Measurements from ENCODE around the gene GULP1. TPM values are rescaled to one million over a fixed set of nuclear protein-coding genes. Genes with fewer than 3 reads are reported as not detected.

Gene GULP1
- total and polyA plus RNA-seq, 10 of the 15 experiments (the other 5 are each of a cell fraction or from before 2014, with no cell fraction given) = 0.02 to 1.3 (median 0.15) TPM; not detected in 5

DNA sequence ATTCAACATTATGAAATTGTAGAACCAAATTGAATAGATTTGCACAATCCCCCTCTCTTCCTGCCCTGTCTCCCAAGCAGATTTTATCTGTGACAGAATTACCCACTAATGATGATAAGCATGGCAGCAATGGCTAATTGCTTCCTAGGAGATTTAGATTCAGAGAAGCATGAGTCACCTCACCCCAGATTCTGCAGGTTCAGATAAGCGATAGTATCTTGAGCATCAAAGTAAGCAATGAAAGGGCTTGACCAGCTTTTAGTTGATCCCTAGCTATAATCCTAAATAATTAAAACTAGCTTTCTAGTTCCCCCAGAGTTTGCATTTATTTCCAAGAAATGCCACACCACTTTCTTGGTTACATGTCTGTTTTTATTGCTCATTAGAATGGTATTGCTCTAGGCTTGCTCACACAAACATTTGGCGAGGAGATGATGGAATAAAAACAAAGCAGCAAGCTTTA is 204.3 kb downstream of the GULP1 start:
- Histone ChIP-seq H2AFZ (ENCODE audit: control insufficient read depth, low read depth, low read length) (no peak overlapping the region), H3K4me3 (no peak overlapping the region), H3K36me3 (ENCODE audit: control insufficient read depth in 2 of 2, insufficient read depth in 2 of 2, low read length in 1 of 2) (no peaks in the 10 kb centered on the region), H4K20me1 (ENCODE audit: control insufficient read depth, insufficient read depth) (no peaks in the 10 kb centered on the region), H3K79me2 (ENCODE audit: control insufficient read depth, insufficient read depth, low read length) (no peaks in the 10 kb centered on the region), H3K4me2 (ENCODE audit: control insufficient read depth, insufficient read depth) (no peak overlapping the region), H3K27ac (ENCODE audit: control insufficient read depth, insufficient read depth) (no peak overlapping the region), H3K9ac (ENCODE audit: control insufficient read depth, insufficient read depth, low read length) (no peak overlapping the region), H3K4me1 (ENCODE audit: control insufficient read depth, insufficient read depth, low read length) (no peaks in the 10 kb centered on the region), H3K27me3 (replicated peaks in 1 of 2; ENCODE audit: control insufficient read depth in 2 of 2, insufficient read depth in 2 of 2, low read length in 1 of 2) (no peaks in the 10 kb centered on the region), H3K9me3 (replicated peaks; ENCODE audit: control insufficient read depth, insufficient read depth, low read length) (no peaks in the 10 kb centered on the region)
- FAIRE-seq = no peak
- ChIA-PET RAD21 (ENCODE audit: unreplicated experiment) (no interaction called here), POLR2A (no interaction called here), SMC1A (ENCODE audit: uncharacterized antibody, unreplicated experiment) (interaction anchor here (1.5 kb wide), 1 partner anchor 16 kb away, joined by 3 read pairs; no protein-coding TSS in a partner anchor), CTCF (interaction anchor here (0.6 to 1.0 kb wide), 3 partner anchors 13 to 753 kb away, joined by 3 read pairs; no protein-coding TSS in a partner anchor)
- no peak for ATAC-seq
- intact Hi-C loops (cut with micrococcal nuclease; ENCODE audit: unreplicated experiment) = no loop called here
- WGBS (ENCODE audit: insufficient coverage, insufficient replicate concordance, low lambda C conversion rate, missing lambda C conversion rate) = 33% methylated on average over 2 of the region's 2 CpGs
- TF ChIP-seq GATAD2B (conservative IDR thresholded peaks at IDR 0.05; ENCODE audit: low read depth) (no peak), YBX1 (IDR thresholded peaks at IDR 0.05) (no peak), NFIC (IDR thresholded peaks at IDR 0.05; ENCODE audit: low read depth, low read length) (no peak), HDAC2 (IDR thresholded peaks at IDR 0.05) (no peak), SMARCA5 (IDR thresholded peaks at IDR 0.05) (no peak), BMI1 (IDR thresholded peaks at IDR 0.05; ENCODE audit: borderline replicate concordance) (no peak), NFYB (IDR thresholded peaks at IDR 0.05; ENCODE audit: insufficient read depth, low read depth, low read length) (no peak), IKZF1 (conservative IDR thresholded peaks at IDR 0.05) (no peak), NFXL1 (IDR thresholded peaks at IDR 0.05; ENCODE audit: borderline replicate concordance) (no peak), NBN (IDR thresholded peaks at IDR 0.05) (no peak), BRCA1 (IDR thresholded peaks at IDR 0.05; ENCODE audit: low read depth, low read length) (no peak), KDM1A (IDR thresholded peaks at IDR 0.05; ENCODE audit: borderline replicate concordance) (no peak)
- TF ChIP-seq, protein P1, sequence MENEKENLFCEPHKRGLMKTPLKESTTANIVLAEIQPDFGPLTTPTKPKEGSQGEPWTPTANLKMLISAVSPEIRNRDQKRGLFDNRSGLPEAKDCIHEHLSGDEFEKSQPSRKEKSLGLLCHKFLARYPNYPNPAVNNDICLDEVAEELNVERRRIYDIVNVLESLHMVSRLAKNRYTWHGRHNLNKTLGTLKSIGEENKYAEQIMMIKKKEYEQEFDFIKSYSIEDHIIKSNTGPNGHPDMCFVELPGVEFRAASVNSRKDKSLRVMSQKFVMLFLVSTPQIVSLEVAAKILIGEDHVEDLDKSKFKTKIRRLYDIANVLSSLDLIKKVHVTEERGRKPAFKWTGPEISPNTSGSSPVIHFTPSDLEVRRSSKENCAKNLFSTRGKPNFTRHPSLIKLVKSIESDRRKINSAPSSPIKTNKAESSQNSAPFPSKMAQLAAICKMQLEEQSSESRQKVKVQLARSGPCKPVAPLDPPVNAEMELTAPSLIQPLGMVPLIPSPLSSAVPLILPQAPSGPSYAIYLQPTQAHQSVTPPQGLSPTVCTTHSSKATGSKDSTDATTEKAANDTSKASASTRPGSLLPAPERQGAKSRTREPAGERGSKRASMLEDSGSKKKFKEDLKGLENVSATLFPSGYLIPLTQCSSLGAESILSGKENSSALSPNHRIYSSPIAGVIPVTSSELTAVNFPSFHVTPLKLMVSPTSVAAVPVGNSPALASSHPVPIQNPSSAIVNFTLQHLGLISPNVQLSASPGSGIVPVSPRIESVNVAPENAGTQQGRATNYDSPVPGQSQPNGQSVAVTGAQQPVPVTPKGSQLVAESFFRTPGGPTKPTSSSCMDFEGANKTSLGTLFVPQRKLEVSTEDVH (IDR thresholded peaks at IDR 0.05; ENCODE audit: low read depth, partially characterized antibody) = no peak
- TF ChIP-seq, protein P2, sequence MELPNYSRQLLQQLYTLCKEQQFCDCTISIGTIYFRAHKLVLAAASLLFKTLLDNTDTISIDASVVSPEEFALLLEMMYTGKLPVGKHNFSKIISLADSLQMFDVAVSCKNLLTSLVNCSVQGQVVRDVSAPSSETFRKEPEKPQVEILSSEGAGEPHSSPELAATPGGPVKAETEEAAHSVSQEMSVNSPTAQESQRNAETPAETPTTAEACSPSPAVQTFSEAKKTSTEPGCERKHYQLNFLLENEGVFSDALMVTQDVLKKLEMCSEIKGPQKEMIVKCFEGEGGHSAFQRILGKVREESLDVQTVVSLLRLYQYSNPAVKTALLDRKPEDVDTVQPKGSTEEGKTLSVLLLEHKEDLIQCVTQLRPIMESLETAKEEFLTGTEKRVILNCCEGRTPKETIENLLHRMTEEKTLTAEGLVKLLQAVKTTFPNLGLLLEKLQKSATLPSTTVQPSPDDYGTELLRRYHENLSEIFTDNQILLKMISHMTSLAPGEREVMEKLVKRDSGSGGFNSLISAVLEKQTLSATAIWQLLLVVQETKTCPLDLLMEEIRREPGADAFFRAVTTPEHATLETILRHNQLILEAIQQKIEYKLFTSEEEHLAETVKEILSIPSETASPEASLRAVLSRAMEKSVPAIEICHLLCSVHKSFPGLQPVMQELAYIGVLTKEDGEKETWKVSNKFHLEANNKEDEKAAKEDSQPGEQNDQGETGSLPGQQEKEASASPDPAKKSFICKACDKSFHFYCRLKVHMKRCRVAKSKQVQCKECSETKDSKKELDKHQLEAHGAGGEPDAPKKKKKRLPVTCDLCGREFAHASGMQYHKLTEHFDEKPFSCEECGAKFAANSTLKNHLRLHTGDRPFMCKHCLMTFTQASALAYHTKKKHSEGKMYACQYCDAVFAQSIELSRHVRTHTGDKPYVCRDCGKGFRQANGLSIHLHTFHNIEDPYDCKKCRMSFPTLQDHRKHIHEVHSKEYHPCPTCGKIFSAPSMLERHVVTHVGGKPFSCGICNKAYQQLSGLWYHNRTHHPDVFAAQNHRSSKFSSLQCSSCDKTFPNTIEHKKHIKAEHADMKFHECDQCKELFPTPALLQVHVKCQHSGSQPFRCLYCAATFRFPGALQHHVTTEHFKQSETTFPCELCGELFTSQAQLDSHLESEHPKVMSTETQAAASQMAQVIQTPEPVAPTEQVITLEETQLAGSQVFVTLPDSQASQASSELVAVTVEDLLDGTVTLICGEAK (IDR thresholded peaks at IDR 0.05; ENCODE audit: borderline replicate concordance) = no peak
- TF ChIP-seq, protein P3, sequence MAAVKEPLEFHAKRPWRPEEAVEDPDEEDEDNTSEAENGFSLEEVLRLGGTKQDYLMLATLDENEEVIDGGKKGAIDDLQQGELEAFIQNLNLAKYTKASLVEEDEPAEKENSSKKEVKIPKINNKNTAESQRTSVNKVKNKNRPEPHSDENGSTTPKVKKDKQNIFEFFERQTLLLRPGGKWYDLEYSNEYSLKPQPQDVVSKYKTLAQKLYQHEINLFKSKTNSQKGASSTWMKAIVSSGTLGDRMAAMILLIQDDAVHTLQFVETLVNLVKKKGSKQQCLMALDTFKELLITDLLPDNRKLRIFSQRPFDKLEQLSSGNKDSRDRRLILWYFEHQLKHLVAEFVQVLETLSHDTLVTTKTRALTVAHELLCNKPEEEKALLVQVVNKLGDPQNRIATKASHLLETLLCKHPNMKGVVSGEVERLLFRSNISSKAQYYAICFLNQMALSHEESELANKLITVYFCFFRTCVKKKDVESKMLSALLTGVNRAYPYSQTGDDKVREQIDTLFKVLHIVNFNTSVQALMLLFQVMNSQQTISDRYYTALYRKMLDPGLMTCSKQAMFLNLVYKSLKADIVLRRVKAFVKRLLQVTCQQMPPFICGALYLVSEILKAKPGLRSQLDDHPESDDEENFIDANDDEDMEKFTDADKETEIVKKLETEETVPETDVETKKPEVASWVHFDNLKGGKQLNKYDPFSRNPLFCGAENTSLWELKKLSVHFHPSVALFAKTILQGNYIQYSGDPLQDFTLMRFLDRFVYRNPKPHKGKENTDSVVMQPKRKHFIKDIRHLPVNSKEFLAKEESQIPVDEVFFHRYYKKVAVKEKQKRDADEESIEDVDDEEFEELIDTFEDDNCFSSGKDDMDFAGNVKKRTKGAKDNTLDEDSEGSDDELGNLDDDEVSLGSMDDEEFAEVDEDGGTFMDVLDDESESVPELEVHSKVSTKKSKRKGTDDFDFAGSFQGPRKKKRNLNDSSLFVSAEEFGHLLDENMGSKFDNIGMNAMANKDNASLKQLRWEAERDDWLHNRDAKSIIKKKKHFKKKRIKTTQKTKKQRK (IDR thresholded peaks at IDR 0.05; ENCODE audit: low read depth, low read length) = no peak
- in situ Hi-C loops (cut with MboI) = no loop called here
- DNase-seq (ENCODE audit: low read depth, low spot score) = no peak
- no TSS peak for BruUV-seq (replicated peaks)
